ENCODE results near the gene CYP4F11. TPM values are rescaled to one million over a fixed set of nuclear protein-coding genes. Genes with fewer than 3 reads are reported as not detected.

CYP4F11 gene
- total RNA-seq, 1 experiment from 2014 or later, result not detected

DNA sequence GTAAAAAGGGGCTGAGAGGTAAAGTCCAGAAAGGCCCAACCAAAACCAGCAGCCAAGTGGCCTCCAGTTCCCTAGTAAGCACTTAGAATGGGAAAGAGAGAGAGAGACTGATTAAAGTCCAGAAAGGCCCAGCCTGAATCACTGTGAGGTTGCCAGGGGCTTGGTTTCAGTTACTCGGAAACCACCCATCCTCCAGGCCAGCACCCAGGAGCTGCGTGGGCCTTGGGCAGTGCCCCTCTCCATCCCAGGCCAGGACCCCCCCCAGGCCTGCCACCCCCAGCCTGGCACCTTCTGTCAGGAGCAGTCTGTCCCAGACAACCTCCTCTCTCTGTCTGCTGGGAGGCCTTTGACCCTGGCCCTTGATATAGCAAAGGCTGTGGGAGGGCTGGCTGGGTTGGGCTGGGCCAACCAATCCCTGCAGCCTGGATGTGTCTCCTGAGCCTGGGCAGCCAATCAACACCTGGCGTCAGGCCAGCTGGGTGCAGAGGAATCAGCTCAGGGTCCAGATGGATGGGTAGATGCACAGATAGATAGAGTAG lies 36.5 kb downstream of the CYP4F11 start, which contains the start of gene CYP4F2:
Gene CYP4F2, minus strand, starts transcription at position 337 of the 539 bp plus-strand sequence. CDS start 463 bp downstream, outside the sequence.
- Histone ChIP-seq H2BK15ac (ENCODE audit: low read depth, low read length) (no peak within 1 kb of the TSS), H4K5ac (ENCODE audit: insufficient read length, low read depth, low read length) (no peak within 1 kb of the TSS), H3K4me2 (ENCODE audit: insufficient read depth, insufficient read length, low read length) (no peak within 1 kb of the TSS), H3K27ac (ENCODE audit: insufficient read length, low read depth, low read length) (no peak within 1 kb of the TSS), H3K14ac (ENCODE audit: insufficient read depth, low read length) (no peak within 1 kb of the TSS), H2BK120ac (ENCODE audit: low read depth, low read length, poor library complexity, severe bottlenecking) (no peak within 1 kb of the TSS), H3K4me1 (ENCODE audit: insufficient read depth, low read length) (no peaks in the 10 kb centered on the region), H3K18ac (ENCODE audit: insufficient read length, low read depth, low read length) (no peak within 1 kb of the TSS), H3K23me2 (ENCODE audit: insufficient read length, low read depth, low read length, poor library complexity, severe bottlenecking) (no peaks in the 10 kb centered on the region), H4K8ac (replicated peaks; ENCODE audit: insufficient read length, low read depth, low read length) (no peak within 1 kb of the TSS), H2AK5ac (ENCODE audit: insufficient read length, low read length) (no peak within 1 kb of the TSS), H3K9ac (ENCODE audit: extremely low read depth, insufficient read length, low read length) (no peak within 1 kb of the TSS), H3K9me3 (ENCODE audit: control insufficient read depth, low read depth, low read length) (peaks cover 78% of the 10 kb centered on the region), H3K23ac (ENCODE audit: insufficient read length, low read depth, low read length) (no peak within 1 kb of the TSS), H3K4ac (ENCODE audit: low read depth, low read length) (no peak within 1 kb of the TSS), H3T11ph (ENCODE audit: low read length) (no peak within 1 kb of the TSS), H3K79me2 (ENCODE audit: insufficient read depth, low read length) (no peaks in the 10 kb centered on the region), H2BK12ac (ENCODE audit: insufficient read length, low read depth, low read length) (no peak within 1 kb of the TSS), H4K20me1 (ENCODE audit: control insufficient read depth, insufficient read depth, insufficient read length) (no peaks in the 10 kb centered on the region), H4K91ac (ENCODE audit: insufficient read length, low read depth, low read length) (no peak within 1 kb of the TSS), H2BK5ac (ENCODE audit: insufficient read length, low read length) (no peak within 1 kb of the TSS), H2BK20ac (ENCODE audit: low read depth, low read length, poor library complexity, severe bottlenecking) (no peak within 1 kb of the TSS), H3K27me3 (ENCODE audit: insufficient read depth, low read length) (no peaks in the 10 kb centered on the region), H2AFZ (ENCODE audit: low read length) (no peak within 1 kb of the TSS), H3K79me1 (ENCODE audit: insufficient read depth, low read depth, low read length, poor library complexity, severe bottlenecking) (no peaks in the 10 kb centered on the region), H3K56ac (ENCODE audit: insufficient read length, low read depth, low read length) (no peak within 1 kb of the TSS)
- Mint-ChIP-seq H3K27me3 (ENCODE audit: low read depth) (peaks cover 6% of the 10 kb centered on the region), H3K9me3 (peaks cover 88% of the 10 kb centered on the region in 2 experiments), H3K27ac (no peak within 1 kb of the TSS; a peak in 1 of 7 replicates), H3K4me1 (no peaks in the 10 kb centered on the region), H3K36me3 (ENCODE audit: insufficient read depth in 1 of 3, low read depth in 3 of 3) (peaks cover 5 to 38% (median 17%) of the 10 kb centered on the region in 3 experiments; a peak in 5 of 7 replicates), H3K4me3 (no peak within 1 kb of the TSS)
- DNase-seq, result no peak
- no CpG with 5 or more reads among the region's 3 CpGs for WGBS (ENCODE audit: extremely low coverage, insufficient read length, low lambda C conversion rate)
- TF ChIP-seq, protein P1, sequence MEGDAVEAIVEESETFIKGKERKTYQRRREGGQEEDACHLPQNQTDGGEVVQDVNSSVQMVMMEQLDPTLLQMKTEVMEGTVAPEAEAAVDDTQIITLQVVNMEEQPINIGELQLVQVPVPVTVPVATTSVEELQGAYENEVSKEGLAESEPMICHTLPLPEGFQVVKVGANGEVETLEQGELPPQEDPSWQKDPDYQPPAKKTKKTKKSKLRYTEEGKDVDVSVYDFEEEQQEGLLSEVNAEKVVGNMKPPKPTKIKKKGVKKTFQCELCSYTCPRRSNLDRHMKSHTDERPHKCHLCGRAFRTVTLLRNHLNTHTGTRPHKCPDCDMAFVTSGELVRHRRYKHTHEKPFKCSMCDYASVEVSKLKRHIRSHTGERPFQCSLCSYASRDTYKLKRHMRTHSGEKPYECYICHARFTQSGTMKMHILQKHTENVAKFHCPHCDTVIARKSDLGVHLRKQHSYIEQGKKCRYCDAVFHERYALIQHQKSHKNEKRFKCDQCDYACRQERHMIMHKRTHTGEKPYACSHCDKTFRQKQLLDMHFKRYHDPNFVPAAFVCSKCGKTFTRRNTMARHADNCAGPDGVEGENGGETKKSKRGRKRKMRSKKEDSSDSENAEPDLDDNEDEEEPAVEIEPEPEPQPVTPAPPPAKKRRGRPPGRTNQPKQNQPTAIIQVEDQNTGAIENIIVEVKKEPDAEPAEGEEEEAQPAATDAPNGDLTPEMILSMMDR (conservative IDR thresholded peaks at IDR 0.05), result no peak
